HFFc6 (cell line): ENCODE results near the gene MYH2. TPM values are rescaled to one million over a fixed set of nuclear protein-coding genes. Genes with fewer than 3 reads are reported as not detected.

ENCODE experiments used
- DNase-seq: peaks from one replicate; pipeline ENCODE4 v3.0.0-alpha.2; 2018
- H3K27ac Mint-ChIP-seq: 2 replicates; pipeline ENCODE4 v1.8.0; 2020; ENCODE audit warnings: mild to moderate bottlenecking, mixed read lengths
- H3K27me3 Mint-ChIP-seq: 2 replicates; pipeline ENCODE4 v1.8.0; 2021; ENCODE audit warnings: mild to moderate bottlenecking, moderate library complexity, mixed read lengths; ENCODE audit not compliant: insufficient read depth
- H3K36me3 Mint-ChIP-seq: 2 replicates; pipeline ENCODE4 v1.8.0; 2021; ENCODE audit warnings: low read depth, mixed read lengths
- H3K4me1 Mint-ChIP-seq: 2 replicates; pipeline ENCODE4 v1.8.0; 2020; ENCODE audit warnings: low read depth, mixed read lengths
- H3K4me3 Mint-ChIP-seq: 2 replicates; pipeline ENCODE4 v1.8.0; 2020; ENCODE audit warnings: mild to moderate bottlenecking, moderate library complexity, mixed read lengths
- H3K9me3 Mint-ChIP-seq: 2 replicates; pipeline ENCODE4 v1.8.0; 2020; ENCODE audit warnings: mild to moderate bottlenecking, mixed read lengths
- CTCF ChIP-seq: fragments of 200-600 bp; sonication (generic); IDR thresholded peaks from 2 replicates; pipeline ENCODE4 v1.5.0; 2021; ENCODE audit warnings: antibody characterized with exemption, mild to moderate bottlenecking
- total RNA-seq, 6 experiments: library from RNA; stranded (reverse); fragmentation: NEBNext Ultra II Directional; extraction: Animal tissue kit (Norgen Biotek cat#: 25700); gene quantifications; 2 replicates in 1 of 6; 3 replicates in 5 of 6; pipeline ENCODE4 v1.2.3, GENCODE V29; 2021

MYH2 gene
- total RNA-seq, 6 experiments from 2014 or later, result 0.14 TPM; not detected in 5

- DNase-seq, result no peak
- no peaks in the 10 kb centered on the region for H3K36me3 Mint-ChIP-seq
- H3K9me3 Mint-ChIP-seq, result no peaks in the 10 kb centered on the region; the same call in 1 of the 2 replicates
- TF ChIP-seq CTCF, result no peak
- H3K4me3 Mint-ChIP-seq, result no peak overlapping the region
- H3K4me1 Mint-ChIP-seq, result no peaks in the 10 kb centered on the region
- no peak overlapping the region for H3K27ac Mint-ChIP-seq
- peaks cover 11% of the 10 kb centered on the region for H3K27me3 Mint-ChIP-seq
These were observed 29.8 kb upstream of the MYH2 start for GRCh38 chr17:10579270-10579669.

- no peaks in the 10 kb centered on the region for H3K36me3 Mint-ChIP-seq
- H3K9me3 Mint-ChIP-seq, result no peaks in the 10 kb centered on the region; the same call in 1 of the 2 replicates
- no peak for DNase-seq
These were observed 24.9 kb upstream of the MYH2 start for GRCh38 chr17:10574324-10574723.

GRCh38 chr17:10563991-10564660 is 14.7 kb upstream of the MYH2 start:
- no peaks in the 10 kb centered on the region for H3K9me3 Mint-ChIP-seq
- no peak for DNase-seq
- no peaks in the 10 kb centered on the region for H3K36me3 Mint-ChIP-seq
- H3K4me3 Mint-ChIP-seq, result no peak overlapping the region
- no peak overlapping the region for H3K27ac Mint-ChIP-seq
- no peak for TF ChIP-seq CTCF
- no peaks in the 10 kb centered on the region for H3K4me1 Mint-ChIP-seq
- H3K27me3 Mint-ChIP-seq, result peaks cover 1% of the 10 kb centered on the region; the same call in 1 of the 2 replicates

More at GRCh38 chr17:10574324-10574723, 24.9 kb upstream of the MYH2 start:
- TF ChIP-seq CTCF, result no peak
- Mint-ChIP-seq H3K27ac (no peak overlapping the region), H3K27me3 (peaks cover 15% of the 10 kb centered on the region), H3K4me1 (no peaks in the 10 kb centered on the region), H3K4me3 (no peak overlapping the region)

- Mint-ChIP-seq H3K4me1 (no peaks in the 10 kb centered on the region; the same call in 1 of the 2 replicates), H3K9me3 (peaks cover 5% of the 10 kb centered on the region; the same call in 1 of the 2 replicates), H3K27me3 (no peaks in the 10 kb centered on the region), H3K27ac (no peak overlapping the region), H3K36me3 (no peaks in the 10 kb centered on the region), H3K4me3 (no peak overlapping the region)
- no peak for DNase-seq
- TF ChIP-seq CTCF, result no peak
These were observed 8.6 kb upstream of the MYH2 start for GRCh38 chr17:10558049-10558448.

GRCh38 chr17:10557422-10557821 is 8.0 kb upstream of the MYH2 start:
- no peaks in the 10 kb centered on the region for H3K27me3 Mint-ChIP-seq
- no peak for TF ChIP-seq CTCF
- H3K4me1 Mint-ChIP-seq, result no peaks in the 10 kb centered on the region; the same call in 1 of the 2 replicates
- no peak for DNase-seq
- no peak overlapping the region for H3K27ac Mint-ChIP-seq
- no peaks in the 10 kb centered on the region for H3K36me3 Mint-ChIP-seq
- H3K9me3 Mint-ChIP-seq, result peaks cover 5% of the 10 kb centered on the region; the same call in 1 of the 2 replicates
- no peak overlapping the region for H3K4me3 Mint-ChIP-seq
